ENCODE data around the gene PRMT3. TPM values are rescaled to one million over a fixed set of nuclear protein-coding genes. Genes with fewer than 3 reads are reported as not detected.

PRMT3 gene
- total RNA-seq = 9.0 and 13.2 TPM in 2 replicates

GRCh38 chr11:20387261-20388095 lies at the start of gene PRMT3:
PRMT3 (plus strand) TSS chr11:20387716; CDS start chr11:20387747, 31 bp downstream.

DNA sequence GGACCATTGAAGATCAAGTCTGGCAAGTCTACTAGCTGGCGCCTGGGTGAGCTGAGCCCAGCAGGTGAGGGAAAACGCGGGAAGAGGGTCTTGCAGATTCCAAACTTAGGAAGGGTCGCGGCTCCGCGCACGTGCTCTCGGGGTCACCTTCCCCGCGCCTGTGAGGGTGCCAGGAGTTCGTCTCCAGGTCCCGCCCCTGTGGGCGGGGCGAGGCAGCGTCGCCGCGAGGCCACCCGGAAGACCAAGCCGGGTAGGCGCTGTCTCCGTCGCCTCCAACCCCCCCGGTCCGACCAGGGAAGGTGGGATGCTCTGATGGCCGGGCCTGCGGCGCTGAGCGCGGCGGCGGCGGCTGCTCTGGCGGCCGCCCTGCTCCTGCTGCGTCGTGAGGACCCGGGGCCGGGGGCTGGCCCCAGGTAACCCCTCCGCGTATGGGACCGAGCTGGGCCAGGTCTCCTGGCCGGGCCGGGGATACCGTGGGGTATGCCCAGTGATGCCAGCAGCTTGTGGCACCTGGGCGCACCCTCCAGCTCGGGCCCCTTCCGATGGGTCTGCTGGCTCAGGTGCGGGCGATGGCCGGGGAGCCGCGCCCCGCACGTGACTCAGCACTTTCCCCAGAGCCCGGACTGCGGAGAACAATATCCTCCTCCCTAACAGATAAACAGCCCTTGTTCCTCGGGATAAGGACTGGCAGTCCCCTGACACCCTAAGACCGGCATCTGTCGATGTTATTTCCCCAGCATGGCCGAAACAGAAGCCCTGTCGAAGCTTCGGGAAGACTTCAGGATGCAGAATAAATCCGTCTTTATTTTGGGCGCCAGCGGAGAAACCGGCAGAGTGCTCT lies 23.8 kb upstream of the PRMT3 start, which contains the start of gene HTATIP2:
Gene HTATIP2 (plus strand): TSS at position 215 of the 841 bp plus-strand sequence. CDS start 524 bp downstream, at position 739.

Other genes with a start within 250 kb of the PRMT3 start
- not detected in 2 replicates for gene DBX1, start 227.2 kb upstream of the PRMT3 start, total RNA-seq
- 39.3 and 46.3 TPM in 2 replicates for gene HTATIP2, start 24.0 kb upstream of the PRMT3 start, total RNA-seq
- gene SLC6A5, start 211.9 kb downstream of the PRMT3 start, total RNA-seq = not detected in 2 replicates